Measurements from ENCODE around the gene SHROOM3.

Gene SHROOM3

DNA sequence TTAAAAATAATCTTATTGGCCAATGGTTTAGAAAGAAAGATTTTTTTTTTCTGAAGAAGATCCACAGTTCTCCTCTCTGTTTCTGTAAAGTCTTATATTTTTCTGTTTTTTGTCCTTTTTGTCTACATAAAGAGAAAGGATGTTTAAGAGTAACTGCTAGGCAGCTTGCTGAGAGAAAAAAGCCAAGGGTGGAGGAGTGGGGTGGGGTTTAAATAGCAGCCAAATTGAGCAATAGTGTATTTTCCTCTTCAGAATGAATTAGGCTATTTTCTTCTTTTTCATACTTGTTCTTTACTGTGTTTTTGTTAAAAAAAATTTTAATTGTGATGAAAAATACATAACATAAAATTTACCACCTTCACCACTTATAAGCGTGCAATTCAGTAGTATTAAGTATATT, 238.3 kb downstream of the SHROOM3 start:
- no peak for DNase-seq

DNA sequence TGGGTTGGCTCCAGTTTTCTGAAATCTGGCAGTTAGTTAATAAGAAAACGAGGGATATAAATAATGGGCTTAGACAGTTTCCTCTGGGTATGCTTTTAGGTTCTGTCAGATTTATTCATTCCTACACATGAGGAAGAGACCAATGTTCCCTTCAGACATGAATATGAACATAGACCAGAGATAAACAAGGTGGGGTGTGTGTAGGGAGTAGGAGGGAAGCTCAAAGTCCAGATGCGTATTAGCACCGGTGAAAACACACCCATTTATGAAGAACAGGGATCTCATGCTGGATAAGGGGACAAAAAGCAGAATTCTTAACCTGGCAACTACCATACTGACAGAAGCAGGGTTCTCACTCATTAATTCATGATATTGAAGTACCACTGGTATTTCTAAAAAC, 240.0 kb downstream of the SHROOM3 start:
- no peak for DNase-seq

GRCh38 chr4:76677571-76678326, 242.7 kb downstream of the SHROOM3 start:
- DNase-seq: no peak

GRCh38 chr4:76679691-76680090, 244.7 kb downstream of the SHROOM3 start:
- no peak for DNase-seq

GRCh38 chr4:76680952-76681351, 245.9 kb downstream of the SHROOM3 start:
- no peak for DNase-seq

DNA sequence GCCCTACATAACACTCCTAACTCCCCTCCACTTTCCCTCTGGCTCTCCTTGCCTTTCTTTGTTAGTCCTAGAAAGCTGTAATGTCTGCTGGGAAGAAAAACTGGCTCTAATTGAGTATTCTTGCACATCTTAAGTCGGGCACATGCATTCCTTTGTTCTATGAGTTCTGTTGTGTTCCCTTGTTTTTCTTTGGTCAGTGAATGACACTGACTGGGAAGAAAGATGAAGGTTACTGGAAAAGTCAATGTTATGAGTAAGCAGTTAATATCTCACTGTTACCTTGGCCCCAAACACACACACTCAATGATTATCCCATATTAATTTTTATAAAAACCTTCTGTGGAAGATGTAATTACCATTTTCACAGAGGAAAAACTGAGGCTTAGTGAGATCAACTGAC, 247.0 kb downstream of the SHROOM3 start:
- DNase-seq: no peak

DNA sequence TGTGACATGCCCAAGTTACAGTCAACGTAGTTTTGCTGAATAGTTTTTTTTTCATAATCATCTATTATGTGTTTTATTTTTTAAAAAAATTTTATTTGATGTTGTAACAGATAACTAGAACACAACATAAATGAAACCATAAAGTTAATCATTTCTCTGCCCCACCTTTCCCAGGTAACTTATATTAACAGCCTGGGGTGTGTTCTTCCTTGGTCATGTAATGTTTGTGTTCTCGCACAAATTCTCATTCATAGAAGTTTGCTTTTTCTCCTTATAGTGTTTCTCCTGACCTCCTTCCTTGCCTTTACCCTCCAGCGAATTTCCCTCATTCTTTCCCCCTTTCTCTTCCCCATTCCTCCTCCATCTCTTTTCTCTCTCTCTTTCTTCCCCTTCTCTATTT, 248.1 kb downstream of the SHROOM3 start:
- DNase-seq: no peak

DNA sequence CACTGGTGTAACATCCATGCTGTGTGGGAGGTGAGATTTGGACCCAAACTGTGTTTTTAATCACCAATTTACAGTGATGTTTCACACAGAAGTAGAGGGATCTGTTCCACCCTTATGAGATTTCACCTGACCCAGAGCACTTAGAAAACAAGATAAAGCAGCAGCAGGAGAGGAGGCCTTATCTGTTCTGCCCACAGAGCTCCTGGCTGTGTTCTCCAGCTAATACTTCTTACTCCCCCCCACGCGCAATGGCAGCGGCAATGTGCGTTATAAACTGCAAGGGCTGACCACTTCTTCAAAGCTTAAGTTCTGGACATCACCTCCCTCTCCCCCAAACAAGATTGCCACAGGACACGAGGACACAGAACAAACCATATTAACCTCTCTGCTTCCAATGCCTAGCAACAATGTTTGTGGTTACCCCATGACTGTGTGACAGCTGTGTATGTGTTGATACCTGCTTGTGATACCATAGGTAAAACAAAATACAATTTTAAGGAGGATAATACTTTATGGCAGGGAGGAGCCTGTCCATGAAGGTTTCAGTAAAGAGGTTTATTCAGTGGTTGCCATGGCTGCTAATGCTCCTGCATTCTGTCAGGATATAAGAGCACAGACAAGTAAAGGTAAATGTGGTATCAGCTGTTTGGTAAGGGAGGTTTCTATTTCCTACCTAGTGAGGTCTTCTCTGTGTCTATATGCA, 252.9 kb downstream of the SHROOM3 start:
- no peak for DNase-seq

- DNase-seq: no peak
Measured at GRCh38 chr4:76688619-76689144, 253.7 kb downstream of the SHROOM3 start.

DNA sequence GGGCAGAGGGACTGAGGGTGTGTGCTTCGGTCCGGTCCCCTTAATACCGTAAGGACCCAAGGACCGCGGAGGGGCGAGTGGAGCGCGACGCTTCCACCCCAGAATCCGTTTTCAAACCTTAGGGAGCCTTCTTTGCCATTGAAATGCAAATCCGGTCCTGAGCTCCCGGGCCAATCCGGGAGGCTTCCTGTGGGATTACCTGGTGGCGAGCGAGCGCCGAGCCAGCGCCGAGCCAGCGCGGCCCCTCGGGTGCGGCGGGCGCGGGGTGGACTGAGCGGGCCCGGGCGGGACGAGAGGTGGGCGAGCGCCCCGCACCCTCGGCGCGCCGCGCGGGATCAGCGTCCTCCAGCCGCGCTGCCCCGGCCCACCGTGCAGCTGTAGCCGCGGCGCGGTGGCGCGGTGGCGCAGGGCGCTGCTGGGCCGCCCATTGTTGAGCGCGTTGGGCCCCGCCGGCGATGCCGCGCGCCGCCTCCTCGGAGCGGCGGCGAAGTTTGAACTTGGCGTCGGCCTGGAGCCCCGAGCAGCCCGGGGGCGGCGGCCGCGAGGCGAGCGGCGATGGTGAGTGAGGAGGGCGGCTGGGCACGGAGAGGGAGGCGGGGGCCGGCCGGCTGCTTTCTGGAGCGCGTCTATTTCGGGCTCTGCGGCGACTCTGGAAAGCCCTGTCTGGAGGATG, 254.3 kb downstream of the SHROOM3 start:
- DNase-seq: peak; percentile 58

- DNase-seq: no peak
Measured at GRCh38 chr4:76690011-76690905, 255.2 kb downstream of the SHROOM3 start.

- no peak for DNase-seq
Measured at GRCh38 chr4:76690906-76691275, 255.9 kb downstream of the SHROOM3 start.

DNA sequence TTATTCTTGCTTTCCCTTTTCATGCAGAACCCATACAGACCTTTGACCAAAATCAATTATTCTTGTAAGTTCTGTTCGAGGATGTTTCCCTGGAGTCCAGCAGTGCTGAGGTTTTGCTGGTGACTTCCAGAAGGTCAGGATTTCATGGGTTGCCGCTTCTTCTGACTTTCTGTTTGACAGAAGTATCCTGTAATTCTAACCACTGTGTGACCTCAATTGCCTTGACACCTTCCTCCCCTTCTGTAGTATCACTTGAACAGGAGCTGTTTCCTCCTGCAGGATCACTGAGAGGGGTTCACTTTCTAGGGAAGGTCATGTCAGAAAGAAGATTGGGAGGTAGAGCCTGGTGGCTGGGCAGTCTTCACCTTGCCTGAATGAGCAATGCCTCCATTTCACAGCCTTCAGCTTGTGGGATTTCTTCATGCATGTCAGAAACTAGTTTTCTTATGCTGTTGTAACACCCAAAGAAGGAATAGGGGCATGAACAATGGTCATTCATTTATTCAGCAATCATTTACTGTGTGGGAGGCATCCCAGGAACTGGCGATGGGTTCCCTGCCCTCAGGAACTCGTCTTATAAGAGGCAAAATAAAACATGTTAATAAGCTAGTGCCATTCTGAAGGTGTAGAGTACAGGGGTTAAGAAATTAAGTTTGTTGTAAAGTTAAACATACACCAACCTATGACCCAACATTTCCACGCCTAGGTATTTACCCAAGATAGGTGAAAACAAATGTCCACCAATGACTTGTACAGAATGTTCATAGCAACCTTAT, 257.0 kb downstream of the SHROOM3 start:
- no peak for DNase-seq

- no peak for DNase-seq
Measured at GRCh38 chr4:76692761-76693160, 257.7 kb downstream of the SHROOM3 start.

GRCh38 chr4:76694056-76694455, 259.0 kb downstream of the SHROOM3 start:
- no peak for DNase-seq

DNA sequence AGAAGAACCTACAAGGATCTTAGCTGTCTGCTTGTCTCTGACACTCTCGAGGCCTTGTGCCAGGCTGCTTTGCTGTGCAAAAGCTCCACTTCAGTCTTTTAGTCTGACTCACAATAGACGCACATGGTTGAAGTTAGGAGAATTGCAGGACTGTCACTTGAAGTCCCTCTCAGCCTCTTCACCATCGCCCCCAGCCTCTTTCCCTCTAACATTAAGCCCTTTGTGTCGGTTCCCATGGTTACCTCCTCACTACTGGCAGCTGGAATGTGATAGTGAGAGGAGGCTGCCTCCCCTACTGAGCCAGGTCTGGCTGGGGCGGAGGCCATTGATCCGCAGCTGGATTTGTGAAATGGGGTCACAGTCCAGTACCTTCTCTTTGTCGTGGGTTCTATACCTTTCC, 261.1 kb downstream of the SHROOM3 start:
- no peak for DNase-seq

DNA sequence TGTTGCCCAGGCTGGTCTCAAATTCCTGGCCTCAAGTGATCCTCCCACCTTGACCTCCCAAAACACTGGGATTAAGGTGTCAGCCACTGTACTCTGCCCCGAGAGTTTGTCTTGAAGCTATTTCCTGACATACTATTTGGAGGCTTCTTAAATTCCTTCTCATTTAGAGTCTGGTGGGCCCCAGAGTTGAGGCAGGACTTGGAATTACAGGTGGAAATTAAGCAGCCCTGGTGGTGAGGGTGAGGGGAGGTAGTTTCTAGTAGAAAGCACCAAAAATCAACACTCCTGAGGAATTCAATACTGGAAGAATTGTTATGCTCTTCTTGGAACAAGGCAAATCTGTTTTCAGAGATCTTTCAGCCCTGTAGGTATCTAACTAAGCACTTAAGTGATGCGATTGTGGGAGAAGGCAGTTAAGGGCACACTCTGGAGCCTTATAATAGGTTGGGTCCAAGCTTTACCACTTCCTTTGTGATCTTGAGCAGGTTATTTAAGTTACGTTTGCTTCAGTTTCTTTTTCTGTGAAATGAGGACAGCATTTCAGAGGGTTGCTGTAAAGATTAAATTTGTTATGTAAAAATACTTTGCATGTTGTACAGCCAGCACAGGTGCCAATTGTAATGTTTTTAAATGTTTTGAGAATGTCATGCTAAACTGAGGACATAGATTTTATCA, 262.2 kb downstream of the SHROOM3 start:
- no peak for DNase-seq

DNA sequence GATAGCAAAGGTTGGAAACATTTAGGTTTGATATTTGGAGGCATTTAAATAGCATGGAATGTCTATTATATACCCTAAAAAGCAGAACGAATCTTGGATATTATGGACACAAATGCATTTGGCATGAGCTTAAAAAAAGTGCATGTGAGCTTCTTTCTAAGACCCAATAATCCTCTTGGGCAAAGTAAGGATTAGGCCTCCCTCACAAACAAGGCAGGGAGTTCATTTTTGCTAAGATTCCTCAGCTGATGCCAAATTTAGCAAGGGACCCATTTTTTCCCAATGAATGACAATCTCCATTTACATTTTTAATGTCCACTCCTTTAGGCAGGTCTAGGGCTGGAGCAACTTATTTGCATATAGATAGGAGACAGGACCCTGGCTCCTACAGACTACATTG, 263.1 kb downstream of the SHROOM3 start:
- no peak for DNase-seq

- no peak for DNase-seq
Measured at GRCh38 chr4:76699751-76700310, 264.8 kb downstream of the SHROOM3 start.

DNA sequence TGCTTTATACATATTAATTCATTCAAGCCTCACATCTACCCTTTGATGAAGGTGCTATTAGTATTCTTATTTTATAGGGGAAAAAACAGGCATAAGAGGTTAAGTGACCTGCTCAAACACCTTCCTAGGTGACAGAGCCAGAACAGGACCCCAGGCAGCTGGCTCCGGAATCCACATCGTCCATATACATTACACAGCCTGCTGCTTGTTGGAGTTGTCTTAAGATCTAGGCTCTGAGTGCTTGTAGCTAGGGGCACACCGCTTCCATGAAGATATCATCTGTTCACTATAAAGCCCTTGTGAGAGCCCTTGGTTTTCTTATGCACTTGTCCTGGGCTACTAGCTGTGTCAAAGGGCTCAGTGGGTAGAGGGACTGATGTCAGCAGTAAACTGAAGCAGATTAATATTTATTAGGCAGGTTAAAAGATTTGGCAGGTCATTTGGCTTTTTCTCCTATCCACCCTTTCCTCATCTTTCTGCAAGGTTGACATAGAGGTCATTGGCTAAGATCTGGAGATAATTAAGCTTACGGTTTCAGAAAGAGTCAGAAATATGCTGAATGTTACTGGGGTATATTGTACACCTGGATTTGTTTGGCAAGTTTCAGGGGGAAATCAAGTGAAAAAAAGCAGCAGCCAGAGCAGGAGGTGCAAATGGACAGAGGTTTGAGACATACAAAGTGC, 267.6 kb downstream of the SHROOM3 start:
- DNase-seq: no peak

GRCh38 chr4:76703123-76703490, 268.1 kb downstream of the SHROOM3 start:
- DNase-seq: no peak

All from activated CD8-positive, alpha-beta memory T cell treated with anti-CD3 and anti-CD28 coated beads for 24 hours (primary cell).